ENCODE measurements around the gene LYPD4.

The LYPD4 gene

GRCh38 chr19:41859618-41860418 lies 15.3 kb upstream of the LYPD4 start, which contains the start of gene RPS19:
RPS19 (plus strand) TSS chr19:41860255; CDS start chr19:41860775, 520 bp downstream.
- Histone ChIP-seq H3K27ac (ENCODE audit: low read depth, low read length) (peak within 1 kb of the TSS; percentile 84), H3F3A (ENCODE audit: insufficient read depth) (peaks cover 43% of the 10 kb centered on the region; the same call in 1 of the 2 replicates), H3K9me2 (replicated peaks; ENCODE audit: insufficient read depth, low read length) (no peaks in the 10 kb centered on the region), H3K79me2 (ENCODE audit: insufficient read depth, low read length) (peaks cover 47% of the 10 kb centered on the region), H3K27me3 (ENCODE audit: low read length) (no peaks in the 10 kb centered on the region), H3K4me3 (ENCODE audit: insufficient read depth, low read length, poor library complexity, severe bottlenecking) (peak within 1 kb of the TSS; percentile 82), H4K20me1 (ENCODE audit: low read depth, low read length) (peaks cover 29% of the 10 kb centered on the region; the same call in 1 of the 2 replicates), H3K4me2 (ENCODE audit: low read depth, low read length, poor library complexity, severe bottlenecking) (peak within 1 kb of the TSS; percentile 86), H3K36me3 (ENCODE audit: low read length) (peaks cover 36% of the 10 kb centered on the region), H2AFZ (ENCODE audit: low read depth, low read length, severe bottlenecking) (peak within 1 kb of the TSS; percentile 73), H3K9me3 (ENCODE audit: insufficient read depth, low read length) (no peaks in the 10 kb centered on the region), H3K9ac (ENCODE audit: low read length) (peak within 1 kb of the TSS; percentile 97)
- no peak for TF ChIP-seq CTCF (IDR thresholded peaks at IDR 0.05; ENCODE audit: insufficient read depth, low read length, poor library complexity, severe bottlenecking)
- no peak for TF ChIP-seq EZH2phosphoT487 (conservative IDR thresholded peaks at IDR 0.05; ENCODE audit: low read length)

- Histone ChIP-seq H4K20me1 (ENCODE audit: low read depth, low read length) (peaks cover 23% of the 10 kb centered on the region; the same call in 1 of the 2 replicates), H3K79me2 (ENCODE audit: insufficient read depth, low read length) (peaks cover 41% of the 10 kb centered on the region), H2AFZ (ENCODE audit: low read depth, low read length, severe bottlenecking) (peak overlapping the region; percentile 73), H3K27me3 (ENCODE audit: low read length) (no peaks in the 10 kb centered on the region), H3K9ac (ENCODE audit: low read length) (peak overlapping the region; percentile 58), H3F3A (ENCODE audit: insufficient read depth) (peaks cover 37% of the 10 kb centered on the region; the same call in 1 of the 2 replicates), H3K9me3 (ENCODE audit: insufficient read depth, low read length) (no peaks in the 10 kb centered on the region), H3K27ac (ENCODE audit: low read depth, low read length) (peak overlapping the region; percentile 34; the same call in 1 of the 2 replicates), H3K4me2 (ENCODE audit: low read depth, low read length, poor library complexity, severe bottlenecking) (peak overlapping the region; percentile 86), H3K36me3 (ENCODE audit: low read length) (peaks cover 30% of the 10 kb centered on the region), H3K4me3 (ENCODE audit: insufficient read depth, low read length, poor library complexity, severe bottlenecking) (peak overlapping the region; percentile 48), H3K9me2 (replicated peaks; ENCODE audit: insufficient read depth, low read length) (no peaks in the 10 kb centered on the region)
- TF ChIP-seq CTCF (IDR thresholded peaks at IDR 0.05; ENCODE audit: insufficient read depth, low read length, poor library complexity, severe bottlenecking) (no peak), EZH2phosphoT487 (conservative IDR thresholded peaks at IDR 0.05; ENCODE audit: low read length) (no peak)
These were observed 14.7 kb upstream of the LYPD4 start for GRCh38 chr19:41859213-41859617.

- no peaks in the 10 kb centered on the region for H3K27me3 ChIP-seq (ENCODE audit: low read length)
These were observed 9.3 kb upstream of the LYPD4 start for GRCh38 chr19:41853768-41854167.

More at GRCh38 chr19:41853768-41854167, 9.3 kb upstream of the LYPD4 start:
- H3K4me2 ChIP-seq (ENCODE audit: low read depth, low read length, poor library complexity, severe bottlenecking), result no peak overlapping the region
- H3F3A ChIP-seq (ENCODE audit: insufficient read depth), result 0 out of 2 replicates have a peak, but pooled peaks cover 1% of the 10 kb centered on the region
- H2AFZ ChIP-seq (ENCODE audit: low read depth, low read length, severe bottlenecking), result no peak overlapping the region
- no peak overlapping the region for H3K4me3 ChIP-seq (ENCODE audit: insufficient read depth, low read length, poor library complexity, severe bottlenecking)
- H3K9me2 ChIP-seq (replicated peaks; ENCODE audit: insufficient read depth, low read length), result no peaks in the 10 kb centered on the region
- TF ChIP-seq EZH2phosphoT487 (conservative IDR thresholded peaks at IDR 0.05; ENCODE audit: low read length), result no peak
- no peak for TF ChIP-seq CTCF (IDR thresholded peaks at IDR 0.05; ENCODE audit: insufficient read depth, low read length, poor library complexity, severe bottlenecking)
- H3K9ac ChIP-seq (ENCODE audit: low read length), result no peak overlapping the region
- no peaks in the 10 kb centered on the region for H3K9me3 ChIP-seq (ENCODE audit: insufficient read depth, low read length)
- H4K20me1 ChIP-seq (ENCODE audit: low read depth, low read length), result no peaks in the 10 kb centered on the region
- no peak overlapping the region for H3K27ac ChIP-seq (ENCODE audit: low read depth, low read length)
- no peaks in the 10 kb centered on the region for H3K36me3 ChIP-seq (ENCODE audit: low read length)
- H3K79me2 ChIP-seq (ENCODE audit: insufficient read depth, low read length), result no peaks in the 10 kb centered on the region

Measured in SU-DHL-6 (cell line).